Skeletal muscle tissue (tissue), 4 donors: Measurements from ENCODE around the gene KLHL22. TPM values are rescaled to one million over a fixed set of nuclear protein-coding genes. Genes with fewer than 3 reads are reported as not detected.
A peak's percentile ranks its signal among the peaks of the same experiment; 100 is the strongest.
"Not testable (repeated sequence)": the region's sequence is repeated elsewhere in the genome, so short reads cannot be mapped to it uniquely, and the experiment has no call there.

Experiments
- H3K27ac ChIP-seq: one replicate; pipeline ENCODE4 v1.7.0; 2013; ENCODE audit warnings: mild to moderate bottlenecking, low read depth, low read length, inconsistent platforms
- H3K27me3 ChIP-seq, 3 donors: one replicate each; pipeline ENCODE4 v1.7.0; 2013; ENCODE audit warnings: low read length in 3 of 3; ENCODE audit not compliant: control insufficient read depth in 3 of 3, insufficient read depth in 3 of 3
- H3K36me3 ChIP-seq, 3 donors: one replicate each; pipeline ENCODE4 v1.7.0; 2013; ENCODE audit warnings: low read length in 3 of 3; ENCODE audit not compliant: control insufficient read depth in 3 of 3, insufficient read depth in 3 of 3
- H3K4me1 ChIP-seq, 3 donors: one replicate each; pipeline ENCODE4 v1.7.0; 2013; ENCODE audit warnings: low read length in 3 of 3, mild to moderate bottlenecking in 3 of 3; ENCODE audit not compliant: control insufficient read depth in 3 of 3, insufficient read depth in 3 of 3
- H3K4me3 ChIP-seq, 3 donors: one replicate each; pipeline ENCODE4 v1.7.0; 2013; ENCODE audit warnings: low read length in 3 of 3
- H3K9ac ChIP-seq, 3 donors: one replicate each; pipeline ENCODE4 v1.7.0; 2013; ENCODE audit warnings: low read length in 3 of 3, mild to moderate bottlenecking in 3 of 3, moderate library complexity in 2 of 3, low read depth in 1 of 3
- H3K9me3 ChIP-seq, 3 donors: one replicate each; pipeline ENCODE4 v1.7.0; 2013; ENCODE audit warnings: low read length in 3 of 3; ENCODE audit not compliant: control insufficient read depth in 3 of 3
- total RNA-seq: library from RNA; depleted of rRNA; stranded (reverse); fragments of >200 nt; gene quantifications from one replicate; pipeline ENCODE4 v1.2.3, GENCODE V29; 2014
- donor health status: Osteomylitis.

The KLHL22 gene
- total RNA-seq, 1 donor from 2014 or later, result 35.5 TPM

GRCh38 chr22:20451920-20452319 is 43.7 kb downstream of the KLHL22 start:
- no peaks in the 10 kb centered on the region for H3K9me3 ChIP-seq
- no peak overlapping the region for H3K27ac ChIP-seq
- H3K4me1 ChIP-seq, result no peaks in the 10 kb centered on the region
- no peak overlapping the region for H3K9ac ChIP-seq
- peaks cover 13 to 16% (median 15%) of the 10 kb centered on the region in 3 donors for H3K36me3 ChIP-seq
- no peak overlapping the region for H3K4me3 ChIP-seq
- H3K27me3 ChIP-seq, result no peaks in the 10 kb centered on the region

GRCh38 chr22:20451129-20451778 is 44.3 kb downstream of the KLHL22 start:
- H3K27me3 ChIP-seq, H3K27ac ChIP-seq, H3K9ac ChIP-seq, H3K4me3 ChIP-seq, H3K4me1 ChIP-seq, H3K9me3 ChIP-seq: not testable (repeated sequence)
- H3K36me3 ChIP-seq, result peaks cover 12 to 20% (median 16%) of the 10 kb centered on the region in 3 donors

- no peak overlapping the region for H3K4me3 ChIP-seq
- peaks cover 17 to 24% (median 23%) of the 10 kb centered on the region in 3 donors for H3K36me3 ChIP-seq
- no peak overlapping the region for H3K9ac ChIP-seq
- H3K27ac ChIP-seq, result no peak overlapping the region
- H3K27me3 ChIP-seq, result no peaks in the 10 kb centered on the region
- no peaks in the 10 kb centered on the region for H3K9me3 ChIP-seq
- no peaks in the 10 kb centered on the region for H3K4me1 ChIP-seq
These were observed 45.1 kb downstream of the KLHL22 start for GRCh38 chr22:20450551-20450906.

GRCh38 chr22:20449819-20450550 is 45.6 kb downstream of the KLHL22 start:
- no peak overlapping the region for H3K9ac ChIP-seq
- no peaks in the 10 kb centered on the region for H3K9me3 ChIP-seq
- peaks cover 14 to 22% (median 21%) of the 10 kb centered on the region in 3 donors for H3K36me3 ChIP-seq
- H3K4me1 ChIP-seq, result no peaks in the 10 kb centered on the region
- H3K27me3 ChIP-seq, result no peaks in the 10 kb centered on the region
- H3K4me3 ChIP-seq, result no peak overlapping the region
- no peak overlapping the region for H3K27ac ChIP-seq

GRCh38 chr22:20448630-20449029 is 47.0 kb downstream of the KLHL22 start:
- Histone ChIP-seq H3K9me3 (no peaks in the 10 kb centered on the region), H3K4me1 (no peaks in the 10 kb centered on the region), H3K36me3 (peaks cover 15 to 29% (median 28%) of the 10 kb centered on the region in 3 donors), H3K27me3 (no peaks in the 10 kb centered on the region), H3K9ac (no peak overlapping the region), H3K27ac (no peak overlapping the region), H3K4me3 (no peak overlapping the region)

- no peaks in the 10 kb centered on the region for H3K27me3 ChIP-seq
- H3K27ac ChIP-seq, result no peak overlapping the region
- no peaks in the 10 kb centered on the region for H3K9me3 ChIP-seq
- H3K36me3 ChIP-seq, result peaks cover 20 to 34% (median 30%) of the 10 kb centered on the region in 3 donors
- H3K9ac ChIP-seq, result no peak overlapping the region
- peaks cover 0 to 7% (median 2%) of the 10 kb centered on the region in 3 donors for H3K4me1 ChIP-seq
- H3K4me3 ChIP-seq, result no peak overlapping the region
These were observed 49.1 kb downstream of the KLHL22 start for GRCh38 chr22:20446383-20446970.

GRCh38 chr22:20444325-20444724 is 51.3 kb downstream of the KLHL22 start:
- H3K36me3 ChIP-seq, result peaks cover 19 to 34% (median 27%) of the 10 kb centered on the region in 3 donors
- H3K9ac ChIP-seq, result no peak overlapping the region
- no peak overlapping the region for H3K4me3 ChIP-seq
- no peaks in the 10 kb centered on the region for H3K9me3 ChIP-seq
- no peak overlapping the region for H3K27ac ChIP-seq
- no peaks in the 10 kb centered on the region for H3K27me3 ChIP-seq
- peaks cover 0 to 7% (median 2%) of the 10 kb centered on the region in 3 donors for H3K4me1 ChIP-seq

- no peaks in the 10 kb centered on the region for H3K9me3 ChIP-seq
- peaks cover 0 to 12% (median 11%) of the 10 kb centered on the region in 3 donors for H3K27me3 ChIP-seq
- H3K36me3 ChIP-seq, result peaks cover 19 to 34% (median 27%) of the 10 kb centered on the region in 3 donors
- H3K9ac ChIP-seq, result no peak overlapping the region
- H3K4me1 ChIP-seq, result peaks cover 4 to 17% (median 14%) of the 10 kb centered on the region in 3 donors
- H3K4me3 ChIP-seq, result no peak overlapping the region
- H3K27ac ChIP-seq, result peak overlapping the region; percentile 36
These were observed 52.9 kb downstream of the KLHL22 start for GRCh38 chr22:20442485-20443284.

GRCh38 chr22:20441631-20442484 is 53.7 kb downstream of the KLHL22 start:
- peaks cover 4 to 23% (median 18%) of the 10 kb centered on the region in 3 donors for H3K4me1 ChIP-seq
- H3K36me3 ChIP-seq, result peaks cover 19 to 34% (median 27%) of the 10 kb centered on the region in 3 donors
- no peaks in the 10 kb centered on the region for H3K9me3 ChIP-seq
- peaks cover 6 to 17% (median 16%) of the 10 kb centered on the region in 3 donors for H3K27me3 ChIP-seq
- peak overlapping the region; percentile 36 for H3K27ac ChIP-seq
- H3K4me3 ChIP-seq, result no peak overlapping the region
- peak overlapping the region in 1 of 3 donors; percentile 25 for H3K9ac ChIP-seq
